Osteocyte (in vitro differentiated cells): Measurements from ENCODE around the gene ANO2. TPM values are rescaled to one million over a fixed set of nuclear protein-coding genes. Genes with fewer than 3 reads are reported as not detected.

Experiments used
- DNase-seq: peaks from one replicate; pipeline ENCODE4 v3.0.0; 2021; ENCODE audit warnings: mixed read lengths; ENCODE audit not compliant: unreplicated experiment; ENCODE audit errors: extremely low spot score
- H3K27ac Mint-ChIP-seq: one replicate; pipeline ENCODE4 v1.8.0; 2021; ENCODE audit warnings: mild to moderate bottlenecking, mixed read lengths; ENCODE audit not compliant: unreplicated experiment
- H3K27me3 Mint-ChIP-seq: one replicate; pipeline ENCODE4 v1.8.0; 2021; ENCODE audit warnings: mixed read lengths; ENCODE audit not compliant: unreplicated experiment
- H3K36me3 Mint-ChIP-seq: one replicate; pipeline ENCODE4 v1.8.0; 2021; ENCODE audit warnings: mixed read lengths; ENCODE audit not compliant: unreplicated experiment
- H3K4me1 Mint-ChIP-seq: one replicate; pipeline ENCODE4 v1.8.0; 2021; ENCODE audit warnings: mixed read lengths; ENCODE audit not compliant: unreplicated experiment
- H3K4me3 Mint-ChIP-seq: one replicate; pipeline ENCODE4 v1.8.0; 2021; ENCODE audit warnings: mild to moderate bottlenecking, moderate library complexity, mixed read lengths; ENCODE audit not compliant: unreplicated experiment
- H3K9me3 Mint-ChIP-seq: one replicate; pipeline ENCODE4 v1.8.0; 2021; ENCODE audit warnings: mixed read lengths; ENCODE audit not compliant: unreplicated experiment
- total RNA-seq: library from RNA; stranded (reverse); gene quantifications from 2 replicates; pipeline ENCODE4 v1.2.1, GENCODE V29; 2021
- TF ChIP-seq, protein P1 (sequence below): fragments of 200-600 bp; sonication (generic); IDR thresholded peaks from 2 replicates; pipeline ENCODE4 v1.5.0; 2021; ENCODE audit warnings: antibody characterized with exemption, mild to moderate bottlenecking, moderate library complexity

Gene ANO2
- total RNA-seq, 1 donor from 2014 or later: 0.59 TPM

DNA sequence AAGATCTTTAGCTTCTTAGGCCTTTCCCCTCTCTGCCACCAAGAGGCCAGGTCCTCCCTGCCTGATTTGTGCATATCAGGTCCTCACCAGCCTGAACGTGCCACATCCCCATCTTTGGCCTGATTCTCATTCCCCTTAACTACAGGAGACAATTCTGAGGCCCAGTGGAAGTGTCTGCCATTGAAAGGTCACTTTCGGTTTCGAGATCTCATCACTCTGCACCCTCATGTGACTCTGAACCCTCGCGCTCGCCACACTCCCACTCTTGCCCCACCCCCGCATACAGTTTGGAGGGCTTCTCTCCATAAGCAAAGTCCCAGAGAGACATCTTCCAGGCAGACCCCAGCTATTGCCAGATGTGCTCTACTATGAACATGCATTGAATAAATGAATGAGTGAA, 324.2 kb downstream of the ANO2 start:
- no peaks in the 10 kb centered on the region for H3K9me3 Mint-ChIP-seq
- no peaks in the 10 kb centered on the region for H3K4me1 Mint-ChIP-seq
- no peak overlapping the region for H3K4me3 Mint-ChIP-seq
- no peaks in the 10 kb centered on the region for H3K36me3 Mint-ChIP-seq
- H3K27me3 Mint-ChIP-seq: peaks cover 2% of the 10 kb centered on the region
- H3K27ac Mint-ChIP-seq: no peak overlapping the region
- no peak for DNase-seq
- TF ChIP-seq, protein P1, sequence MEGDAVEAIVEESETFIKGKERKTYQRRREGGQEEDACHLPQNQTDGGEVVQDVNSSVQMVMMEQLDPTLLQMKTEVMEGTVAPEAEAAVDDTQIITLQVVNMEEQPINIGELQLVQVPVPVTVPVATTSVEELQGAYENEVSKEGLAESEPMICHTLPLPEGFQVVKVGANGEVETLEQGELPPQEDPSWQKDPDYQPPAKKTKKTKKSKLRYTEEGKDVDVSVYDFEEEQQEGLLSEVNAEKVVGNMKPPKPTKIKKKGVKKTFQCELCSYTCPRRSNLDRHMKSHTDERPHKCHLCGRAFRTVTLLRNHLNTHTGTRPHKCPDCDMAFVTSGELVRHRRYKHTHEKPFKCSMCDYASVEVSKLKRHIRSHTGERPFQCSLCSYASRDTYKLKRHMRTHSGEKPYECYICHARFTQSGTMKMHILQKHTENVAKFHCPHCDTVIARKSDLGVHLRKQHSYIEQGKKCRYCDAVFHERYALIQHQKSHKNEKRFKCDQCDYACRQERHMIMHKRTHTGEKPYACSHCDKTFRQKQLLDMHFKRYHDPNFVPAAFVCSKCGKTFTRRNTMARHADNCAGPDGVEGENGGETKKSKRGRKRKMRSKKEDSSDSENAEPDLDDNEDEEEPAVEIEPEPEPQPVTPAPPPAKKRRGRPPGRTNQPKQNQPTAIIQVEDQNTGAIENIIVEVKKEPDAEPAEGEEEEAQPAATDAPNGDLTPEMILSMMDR: no peak

DNA sequence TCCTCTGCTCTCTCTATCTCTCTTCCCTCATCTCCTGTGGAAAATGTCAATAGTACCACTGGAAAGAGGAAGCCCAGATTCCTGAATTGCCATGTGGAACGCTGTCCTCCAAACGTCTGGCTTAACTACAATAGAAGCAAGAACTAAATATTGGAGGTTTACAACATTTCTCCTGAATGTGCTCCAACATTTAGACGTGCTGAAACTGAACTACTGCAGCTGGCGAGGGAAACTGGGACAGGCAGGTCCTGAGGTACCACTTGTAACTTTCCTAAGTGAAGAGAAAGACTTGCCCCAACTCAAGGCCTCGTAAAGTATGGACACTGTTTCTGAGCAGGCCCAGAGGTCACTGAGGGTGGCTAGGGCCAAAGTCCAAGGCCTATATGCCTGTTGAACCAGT, 325.4 kb downstream of the ANO2 start:
- H3K36me3 Mint-ChIP-seq: no peaks in the 10 kb centered on the region
- no peaks in the 10 kb centered on the region for H3K4me1 Mint-ChIP-seq
- no peak overlapping the region for H3K4me3 Mint-ChIP-seq
- TF ChIP-seq, protein P1: no peak
- DNase-seq: no peak
- no peaks in the 10 kb centered on the region for H3K9me3 Mint-ChIP-seq
- H3K27me3 Mint-ChIP-seq: no peaks in the 10 kb centered on the region
- H3K27ac Mint-ChIP-seq: no peak overlapping the region

DNA sequence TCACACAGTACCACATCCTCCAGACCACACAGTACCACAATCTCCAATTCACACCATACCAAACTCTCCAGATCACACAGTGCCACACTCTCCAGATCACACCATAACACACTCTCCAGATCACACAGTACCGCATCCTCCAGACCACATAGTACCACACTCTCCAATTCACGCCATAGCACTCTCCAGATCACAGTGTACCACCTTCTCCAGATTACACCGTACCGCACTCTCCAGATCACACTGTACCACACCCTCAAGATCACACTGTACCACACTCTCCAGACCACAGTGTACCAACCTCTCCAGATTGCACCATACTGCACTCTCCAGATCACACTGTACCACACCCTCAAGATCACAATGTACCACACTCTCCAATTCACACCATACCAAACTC, 328.2 kb downstream of the ANO2 start:
- Mint-ChIP-seq H3K36me3 (no peaks in the 10 kb centered on the region), H3K4me1 (no peaks in the 10 kb centered on the region), H3K9me3 (no peaks in the 10 kb centered on the region), H3K27ac (no peak overlapping the region), H3K27me3 (no peaks in the 10 kb centered on the region), H3K4me3 (no peak overlapping the region)
- no peak for DNase-seq
- TF ChIP-seq, protein P1: no peak

DNA sequence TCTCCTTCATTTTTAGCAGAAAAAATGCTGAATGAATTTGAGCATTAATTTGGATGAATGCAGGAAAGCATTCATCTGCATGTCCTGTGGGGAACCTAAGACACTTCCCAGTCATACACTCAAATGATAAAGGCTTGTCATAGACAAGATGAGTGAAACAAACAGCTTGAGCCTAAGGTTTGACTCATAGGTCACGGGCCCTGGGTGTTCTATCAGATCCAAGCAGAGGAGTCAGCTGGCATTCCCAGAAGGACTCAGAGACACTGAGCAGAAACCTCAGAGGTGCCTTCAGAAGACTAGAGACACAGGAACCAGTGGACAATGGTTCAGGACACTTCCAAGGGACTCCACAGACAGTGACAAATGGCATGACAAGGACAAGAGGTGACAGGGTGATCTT, 329.3 kb downstream of the ANO2 start:
- no peaks in the 10 kb centered on the region for H3K4me1 Mint-ChIP-seq

DNA sequence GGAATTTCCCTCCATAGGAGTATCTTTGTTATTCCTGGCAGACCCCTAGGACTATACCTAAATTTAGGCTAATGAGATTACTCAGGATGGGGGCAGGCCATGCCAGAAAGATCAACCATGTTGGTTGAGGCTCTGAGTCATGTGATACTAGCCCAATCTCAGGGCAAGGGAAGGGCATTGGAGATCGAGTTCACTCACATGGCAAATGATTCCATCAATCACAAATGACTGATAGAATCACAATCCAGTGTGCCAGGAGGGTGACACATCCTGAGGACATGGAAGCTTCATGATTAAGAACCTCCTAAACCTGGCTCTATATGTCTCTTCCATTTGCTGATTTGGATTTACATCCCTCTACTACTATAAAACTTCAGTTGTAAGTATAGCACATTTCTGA, 330.8 kb downstream of the ANO2 start:
- H3K27me3 Mint-ChIP-seq: no peaks in the 10 kb centered on the region
- no peaks in the 10 kb centered on the region for H3K4me1 Mint-ChIP-seq
- H3K36me3 Mint-ChIP-seq: no peaks in the 10 kb centered on the region
- no peak overlapping the region for H3K27ac Mint-ChIP-seq
- no peak overlapping the region for H3K4me3 Mint-ChIP-seq
- TF ChIP-seq, protein P1: no peak
- no peaks in the 10 kb centered on the region for H3K9me3 Mint-ChIP-seq
- no peak for DNase-seq

More for the DNA sequence above, 329.3 kb downstream of the ANO2 start:
- no peaks in the 10 kb centered on the region for H3K36me3 Mint-ChIP-seq
- no peak overlapping the region for H3K4me3 Mint-ChIP-seq
- H3K27me3 Mint-ChIP-seq: no peaks in the 10 kb centered on the region
- no peak overlapping the region for H3K27ac Mint-ChIP-seq
- H3K9me3 Mint-ChIP-seq: no peaks in the 10 kb centered on the region
- TF ChIP-seq, protein P1: no peak
- DNase-seq: no peak
